HG02852 (cell line): ENCODE measurements around the gene TPM4.
"Not testable (repeated sequence)": the region's sequence is repeated elsewhere in the genome, so short reads cannot be mapped to it uniquely, and the experiment has no call there.

Experiments
- ATAC-seq: cut with Tn5 transposase; IDR thresholded peaks from one replicate; pipeline ENCODE4 v1.9.1; 2021; ENCODE audit warnings: mild to moderate bottlenecking, moderate library complexity; ENCODE audit not compliant: unreplicated experiment

Gene TPM4

DNA sequence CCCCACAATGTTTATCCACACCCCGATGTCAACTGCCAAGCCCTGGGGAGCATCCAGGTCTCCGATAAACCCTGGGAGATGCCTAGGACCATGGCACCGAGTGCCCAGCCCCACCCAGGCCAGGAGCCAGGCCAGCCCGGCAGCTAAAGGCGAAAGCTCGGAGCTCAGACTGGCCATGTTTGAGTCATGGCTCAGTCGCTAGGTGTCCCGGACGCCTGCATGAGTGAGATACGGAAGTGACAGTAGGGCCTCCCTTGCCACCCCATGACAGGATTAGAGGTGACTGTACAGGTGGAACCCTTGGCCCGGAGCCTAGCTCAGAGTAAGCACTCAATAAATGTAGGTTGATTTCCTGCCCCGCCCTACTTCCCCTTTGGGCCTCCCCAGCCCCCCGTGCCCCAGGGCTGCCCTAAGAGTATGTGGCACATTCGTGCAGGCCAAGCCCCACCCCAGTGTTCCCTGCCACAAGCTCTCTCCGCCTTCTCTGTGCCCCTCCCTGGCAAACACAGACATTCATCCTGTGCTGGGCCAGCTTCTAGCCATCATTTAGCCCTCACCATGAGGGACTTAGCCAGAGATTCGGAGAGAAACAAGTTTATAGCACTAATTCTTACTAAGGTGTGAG is 5.8 kb upstream of the TPM4 start:
- ATAC-seq, result no peak

DNA sequence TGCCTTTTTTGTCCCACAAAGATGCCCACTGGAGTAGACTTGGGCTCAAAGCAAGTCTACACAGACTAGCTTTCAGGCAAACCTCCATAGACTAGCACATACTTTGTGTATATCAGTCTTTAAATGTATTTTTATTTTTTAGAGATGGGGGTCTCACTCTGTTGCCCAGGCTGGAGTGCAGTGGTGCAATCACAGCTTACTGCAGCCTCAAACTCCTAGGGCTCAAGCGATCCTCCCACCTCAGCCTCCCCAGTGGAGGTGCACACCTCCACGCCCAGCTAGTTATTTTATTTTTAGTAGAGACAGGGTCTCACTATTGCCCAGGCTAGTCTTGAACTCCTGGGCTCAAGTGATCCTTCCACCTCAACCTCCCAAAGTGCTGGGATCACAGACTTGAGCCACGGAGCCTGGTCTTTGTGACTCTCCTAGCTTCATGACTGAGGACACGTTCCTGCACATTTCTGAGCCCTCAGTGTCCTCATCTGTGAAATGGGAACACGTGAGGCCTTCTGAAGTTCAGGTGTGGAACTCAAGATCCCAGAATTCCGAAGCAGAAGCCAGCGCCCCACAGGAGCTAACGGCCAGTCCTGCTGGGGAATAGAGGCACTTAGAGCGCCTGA is 5.1 kb upstream of the TPM4 start:
- no peak for ATAC-seq

DNA sequence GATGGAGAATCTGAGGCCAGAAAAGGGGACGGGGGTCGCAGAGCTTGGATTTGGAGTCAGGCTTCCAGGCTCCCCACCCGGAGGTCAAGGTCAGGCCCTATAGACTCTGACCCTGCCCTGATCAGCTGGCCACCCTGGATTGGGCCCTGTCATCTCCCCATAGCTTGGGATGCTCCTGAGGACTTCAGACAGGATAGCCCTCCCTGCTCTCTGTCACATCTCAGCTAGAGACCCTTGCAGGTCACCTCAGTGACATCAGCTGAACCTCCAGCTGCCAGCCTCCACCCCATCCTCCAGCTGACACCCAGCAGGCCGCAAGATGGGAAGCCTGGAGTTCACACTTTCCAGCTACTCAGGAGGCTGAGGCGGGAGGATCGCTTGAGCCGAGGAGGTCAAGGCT is 2.8 kb upstream of the TPM4 start:
- no peak for ATAC-seq

DNA sequence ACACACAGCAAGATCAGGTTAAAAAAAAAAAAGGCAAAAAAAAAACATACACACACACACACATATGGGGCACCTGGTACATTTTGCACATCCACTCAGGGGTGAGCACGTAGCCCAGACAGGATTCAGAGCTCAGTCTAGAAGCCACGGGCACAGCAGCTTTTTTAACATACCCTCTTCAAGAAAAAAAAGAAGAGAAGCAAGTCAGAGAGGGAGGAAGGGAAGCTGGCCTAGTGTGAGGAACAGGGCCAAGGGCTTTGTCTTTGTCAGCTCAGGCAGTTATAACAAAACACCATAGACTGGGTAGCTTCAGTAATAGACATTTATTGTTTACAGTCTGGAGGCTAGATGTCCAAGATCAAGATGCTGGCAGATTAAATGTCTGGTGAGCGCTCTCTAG is 2.3 kb upstream of the TPM4 start:
- no peak for ATAC-seq

DNA sequence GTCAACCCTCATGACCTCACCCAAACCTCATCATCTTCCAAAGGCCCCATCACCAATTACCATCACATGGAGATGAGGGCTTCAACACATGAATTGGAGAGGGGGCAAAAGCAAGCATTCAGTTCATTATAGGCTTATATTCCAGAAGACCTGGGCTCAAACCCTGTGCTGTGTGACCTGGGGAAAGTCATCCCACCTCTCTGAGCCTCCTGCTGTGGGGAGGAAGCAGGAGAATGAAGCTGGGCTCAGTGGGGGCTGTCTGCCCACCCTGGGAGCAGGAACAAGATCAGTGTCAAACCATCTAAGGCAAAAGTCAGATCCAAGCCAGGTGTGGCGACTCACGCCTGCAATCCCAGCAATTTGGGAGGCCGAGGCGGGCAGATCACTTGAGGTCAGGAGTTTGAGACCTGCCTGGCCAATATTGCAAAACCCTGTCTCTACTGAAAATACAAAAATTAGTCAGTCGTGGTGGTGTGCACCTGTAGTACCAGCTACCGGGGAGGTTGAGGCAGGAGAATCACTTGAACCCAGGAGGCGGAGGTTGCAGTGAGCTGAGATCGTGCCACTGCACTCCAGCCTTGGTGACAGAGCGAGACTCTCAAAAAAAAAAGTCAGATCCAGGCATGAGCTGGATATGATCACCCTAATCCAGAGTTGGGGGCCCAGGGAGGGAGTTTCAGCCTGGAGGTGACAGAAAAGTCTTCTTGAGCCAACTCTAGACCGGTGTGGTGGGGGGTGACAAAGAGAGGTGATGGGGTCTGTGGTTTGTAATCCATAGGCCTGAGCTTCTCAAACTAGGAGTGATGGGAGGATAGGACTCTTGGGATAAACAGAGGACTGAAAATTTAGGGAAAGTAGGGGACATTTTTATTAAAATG is 1.6 kb upstream of the TPM4 start:
- no peak for ATAC-seq

DNA sequence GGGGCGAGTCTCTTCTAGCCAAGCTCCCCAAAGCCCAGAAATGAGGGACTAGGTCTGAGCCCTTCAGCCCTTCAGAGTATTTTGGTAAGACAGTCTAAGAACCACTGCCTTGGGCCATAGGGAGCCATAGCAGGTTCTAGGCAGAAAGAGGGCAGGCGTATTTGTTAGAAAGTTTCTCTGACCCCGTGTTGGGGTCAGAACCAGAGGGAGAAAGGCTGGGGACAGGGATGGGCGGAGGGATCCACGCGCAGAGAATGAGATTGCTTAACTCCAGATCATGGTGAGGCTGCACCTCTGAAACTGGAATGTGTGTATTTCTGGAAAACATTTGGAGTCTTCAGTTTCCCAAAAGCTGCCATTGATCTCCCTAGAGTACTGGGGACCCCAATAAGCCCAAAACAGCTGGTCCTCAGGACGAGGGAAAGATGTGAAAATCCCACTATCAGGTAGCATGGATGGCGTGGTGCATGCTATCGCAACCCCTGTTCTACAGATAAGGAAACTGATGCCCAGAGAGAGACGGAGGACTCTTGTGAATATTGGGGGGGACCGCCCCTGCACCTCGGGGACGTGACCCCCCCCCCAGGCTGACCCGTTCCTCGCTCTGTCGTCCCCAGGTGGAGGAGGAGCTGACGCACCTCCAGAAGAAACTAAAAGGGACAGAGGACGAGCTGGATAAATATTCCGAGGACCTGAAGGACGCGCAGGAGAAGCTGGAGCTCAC is 703 bp upstream of the TPM4 start:
- ATAC-seq, result no peak

DNA sequence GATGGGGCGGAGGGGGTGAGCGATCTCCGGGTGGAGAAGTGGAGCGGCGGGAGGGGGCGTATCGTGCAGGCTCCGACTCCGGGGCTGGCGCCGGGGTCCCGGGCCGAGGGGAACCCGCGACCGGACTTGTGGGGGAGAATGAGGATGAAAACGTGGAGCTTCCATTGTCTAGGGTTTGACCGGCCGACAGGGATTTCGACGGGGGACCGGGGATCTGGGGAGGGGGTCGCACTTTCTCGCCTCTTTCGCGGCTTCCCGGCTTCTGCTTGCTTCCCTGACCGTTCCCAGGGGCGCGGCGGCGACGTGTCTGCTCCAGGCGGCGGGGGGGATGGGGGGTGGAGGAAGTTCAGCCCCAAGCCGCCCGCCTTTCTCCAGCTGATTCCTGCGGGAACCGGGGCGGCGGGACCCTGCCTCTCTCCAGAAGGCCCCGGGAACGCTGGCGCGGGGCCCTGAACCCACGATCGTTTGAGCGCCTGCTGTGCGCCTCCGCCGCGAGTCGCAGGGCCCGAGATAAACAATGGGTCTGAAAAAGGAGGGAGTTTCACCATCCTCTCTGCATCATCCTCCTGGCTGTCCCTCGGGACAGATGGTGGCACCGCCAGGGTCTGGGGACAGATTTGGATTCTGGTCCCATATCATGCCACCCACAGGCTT is 790 bp downstream of the TPM4 start:
- ATAC-seq, result no peak

DNA sequence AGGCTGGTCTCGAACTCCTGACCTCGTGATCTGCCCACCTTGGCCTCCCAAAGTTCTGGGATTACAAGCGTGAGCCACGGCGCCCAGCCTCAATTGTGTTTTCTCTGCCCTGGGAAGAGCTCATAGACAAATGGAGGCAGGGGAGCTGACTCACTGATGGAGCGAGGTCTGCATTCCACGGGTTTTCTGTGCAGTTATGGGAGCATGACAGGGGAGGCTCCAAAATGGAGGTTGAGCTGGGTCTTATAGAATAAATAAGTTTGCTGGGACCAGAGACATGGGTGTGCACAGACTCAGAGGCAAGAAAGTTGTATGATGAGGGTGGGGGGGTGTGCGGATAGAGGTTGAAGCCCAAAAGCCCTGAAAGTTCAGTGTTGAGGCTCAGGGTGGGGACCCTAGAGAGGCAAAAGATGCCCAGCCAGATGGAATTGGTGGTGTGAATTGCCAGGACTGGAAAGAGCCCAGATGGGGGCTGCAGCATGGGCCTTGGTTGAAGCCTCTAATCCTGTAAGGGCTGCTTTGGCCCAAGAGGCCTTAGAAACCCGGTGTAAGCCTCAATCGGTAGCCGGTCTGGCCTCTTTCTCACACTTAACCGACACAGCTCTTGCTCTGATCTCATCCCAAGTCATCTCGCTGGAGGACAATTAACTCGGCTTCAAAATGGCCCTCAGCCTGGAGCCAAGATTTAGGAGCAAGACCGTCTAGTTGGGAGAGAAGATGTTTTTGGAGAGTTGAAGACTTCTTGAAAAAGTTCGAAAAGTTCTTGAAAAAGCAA is 1.9 kb downstream of the TPM4 start:
- ATAC-seq, result no peak

DNA sequence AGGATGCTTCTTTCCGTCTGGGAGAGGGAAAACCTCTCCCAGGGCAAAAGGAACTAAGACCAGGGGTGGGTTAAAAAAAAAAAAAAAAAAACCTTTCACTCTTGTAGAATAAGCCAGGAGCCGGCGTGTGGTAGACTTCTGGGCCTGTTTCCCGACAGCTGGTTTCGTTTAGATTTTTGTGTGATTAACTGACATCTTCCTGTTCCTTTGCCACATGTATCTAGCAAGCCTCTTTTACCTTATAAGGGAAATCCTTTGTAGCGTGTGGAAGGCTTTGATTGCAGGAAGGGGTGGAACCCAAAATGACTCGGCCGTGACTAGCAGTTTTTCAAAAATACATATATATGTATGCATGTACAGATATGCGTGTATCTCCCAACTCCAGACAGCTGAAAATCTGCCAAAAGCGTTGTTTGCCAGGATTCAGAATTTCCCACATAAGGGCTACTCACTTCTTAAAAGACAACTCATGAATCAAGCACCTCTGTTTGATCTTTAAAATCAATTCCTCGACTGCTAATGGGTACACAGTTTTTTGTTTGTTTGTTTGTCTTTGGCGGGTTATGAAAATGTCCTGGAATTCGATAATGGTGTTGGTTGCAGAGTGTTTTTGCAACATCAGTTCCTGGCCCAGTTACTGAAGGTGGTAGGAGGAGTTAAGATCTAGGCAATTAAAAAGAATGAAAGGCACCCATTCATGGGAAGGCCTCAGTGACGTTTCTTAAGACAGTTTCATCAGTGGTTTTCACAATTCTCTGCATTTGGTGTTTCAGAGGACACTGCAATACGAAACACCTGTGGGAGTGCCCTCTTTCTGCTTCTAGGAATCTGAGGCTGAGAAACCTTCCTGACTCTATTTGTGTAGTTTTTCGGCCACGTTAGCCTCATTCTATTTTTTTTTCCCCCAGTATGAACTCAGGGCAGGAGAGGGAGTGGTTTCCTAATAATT is 2.7 kb downstream of the TPM4 start:
- ATAC-seq, result no peak

DNA sequence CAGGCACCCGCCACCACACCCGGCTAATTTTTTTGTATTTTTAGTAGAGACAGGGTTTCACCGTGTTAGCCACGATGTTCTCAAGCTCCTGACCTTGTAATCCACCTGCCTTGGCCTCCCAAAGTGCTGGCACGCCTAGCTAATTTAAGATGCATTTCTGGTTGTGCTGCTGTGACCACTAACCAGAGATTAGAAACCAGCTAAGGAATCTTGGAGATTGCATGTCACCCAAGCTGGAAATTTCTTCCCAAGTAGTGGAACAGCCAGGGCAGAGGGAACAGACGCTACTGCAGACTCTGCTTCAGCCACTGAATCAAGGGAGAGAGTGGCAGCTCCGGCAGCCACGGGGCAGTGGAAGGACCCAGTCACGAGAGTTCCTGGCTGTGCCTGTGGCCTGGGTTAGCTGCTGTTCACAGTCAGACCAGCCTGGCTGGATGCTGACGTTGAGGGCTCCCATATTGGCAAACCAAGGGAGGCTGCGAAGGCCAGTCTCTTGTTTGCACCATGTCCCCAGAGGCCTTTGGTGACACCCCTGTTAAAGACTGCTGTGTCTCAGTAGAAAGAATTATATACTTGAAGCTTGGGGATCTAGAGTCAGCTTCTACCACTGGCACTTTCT is 7.9 kb downstream of the TPM4 start:
- ATAC-seq, result no peak

DNA sequence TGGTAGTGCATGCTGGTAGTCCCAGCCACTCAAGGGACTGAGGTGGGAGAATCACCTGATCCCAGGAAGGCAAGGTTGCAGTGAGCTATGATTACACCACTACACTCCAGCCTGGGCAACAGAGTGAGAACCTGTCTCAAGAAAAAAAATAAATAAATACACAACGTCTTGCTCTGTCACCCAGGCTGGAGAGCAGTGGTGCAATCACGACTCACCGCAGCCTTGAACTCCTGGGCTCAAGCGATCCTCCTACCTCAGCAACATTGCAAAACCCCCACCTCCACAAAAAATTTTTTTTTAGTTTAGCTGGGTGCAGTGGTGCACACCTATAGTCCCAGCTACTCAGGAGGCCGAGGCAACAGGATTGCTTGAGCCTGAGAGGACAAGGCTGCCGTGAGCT is 8.8 kb downstream of the TPM4 start:
- ATAC-seq, result no peak

DNA sequence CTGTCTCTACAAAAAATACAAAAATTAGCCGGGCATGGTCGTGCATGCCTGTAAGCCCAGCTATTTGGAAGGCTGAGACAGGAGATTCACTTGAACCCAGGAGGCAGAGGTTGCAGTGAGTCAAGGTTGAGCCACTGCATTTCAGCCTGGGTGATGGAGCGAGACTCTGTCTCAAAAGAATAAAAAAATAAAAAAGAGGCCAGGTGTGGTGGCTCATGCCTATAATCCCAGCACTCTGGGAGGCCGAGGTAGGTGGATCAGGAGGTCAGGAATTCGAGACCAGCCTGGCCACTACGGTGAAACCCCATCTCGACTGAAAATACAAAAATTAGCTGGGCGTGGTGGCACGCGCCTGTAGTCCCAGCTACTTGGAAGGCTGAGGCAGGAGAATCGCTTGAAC is 11.1 kb downstream of the TPM4 start:
- not testable (repeated sequence) for ATAC-seq

DNA sequence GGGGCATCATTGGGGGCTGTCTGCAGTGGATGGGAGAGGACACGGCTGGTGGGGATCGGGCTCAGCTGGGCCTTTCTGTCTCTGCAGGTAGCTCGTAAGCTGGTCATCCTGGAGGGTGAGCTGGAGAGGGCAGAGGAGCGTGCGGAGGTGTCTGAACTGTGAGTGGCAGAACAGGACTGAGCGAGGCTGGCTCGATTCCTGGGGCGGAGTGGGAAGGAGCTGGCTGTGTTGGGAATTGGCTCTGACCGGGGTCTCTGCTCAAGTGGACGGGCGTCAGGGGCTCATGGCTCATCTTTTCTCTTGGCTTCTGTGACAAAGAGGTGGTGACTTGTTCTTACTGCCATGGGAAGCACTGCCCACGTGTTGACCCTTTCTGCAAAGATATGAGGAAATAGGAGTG is 11.6 kb downstream of the TPM4 start:
- ATAC-seq, result no peak

DNA sequence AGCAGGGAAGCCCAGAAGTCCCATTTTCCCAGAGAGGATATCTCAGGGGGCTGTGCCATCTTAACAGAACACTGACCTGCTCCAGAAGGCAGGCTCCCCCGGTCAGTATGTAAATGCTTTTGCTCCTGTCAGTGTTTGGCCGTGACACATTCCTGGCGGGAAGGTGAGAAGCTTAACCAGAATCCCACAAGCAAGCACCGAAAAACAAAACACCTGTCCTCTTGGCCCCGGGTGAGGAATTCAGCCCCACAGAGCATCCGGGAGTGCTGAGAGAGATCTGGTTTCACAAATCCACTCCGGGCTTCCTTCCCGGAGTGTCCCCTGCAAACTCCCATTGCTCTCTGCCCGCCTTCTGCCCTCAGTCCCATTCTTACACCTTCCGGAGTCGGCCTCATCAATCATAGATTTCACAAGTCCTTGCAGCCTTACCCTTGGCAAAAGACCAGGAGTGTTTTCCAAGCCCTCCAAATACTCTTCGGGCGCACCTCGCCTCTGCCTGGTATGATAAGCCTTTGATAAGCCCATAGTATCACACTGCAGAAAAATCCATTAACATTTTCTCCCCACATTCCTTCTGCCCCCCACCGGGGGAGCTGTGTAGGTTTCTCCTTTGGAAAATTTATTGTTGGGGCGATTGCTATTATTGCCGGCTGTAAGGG is 12.2 kb downstream of the TPM4 start:
- no peak for ATAC-seq

DNA sequence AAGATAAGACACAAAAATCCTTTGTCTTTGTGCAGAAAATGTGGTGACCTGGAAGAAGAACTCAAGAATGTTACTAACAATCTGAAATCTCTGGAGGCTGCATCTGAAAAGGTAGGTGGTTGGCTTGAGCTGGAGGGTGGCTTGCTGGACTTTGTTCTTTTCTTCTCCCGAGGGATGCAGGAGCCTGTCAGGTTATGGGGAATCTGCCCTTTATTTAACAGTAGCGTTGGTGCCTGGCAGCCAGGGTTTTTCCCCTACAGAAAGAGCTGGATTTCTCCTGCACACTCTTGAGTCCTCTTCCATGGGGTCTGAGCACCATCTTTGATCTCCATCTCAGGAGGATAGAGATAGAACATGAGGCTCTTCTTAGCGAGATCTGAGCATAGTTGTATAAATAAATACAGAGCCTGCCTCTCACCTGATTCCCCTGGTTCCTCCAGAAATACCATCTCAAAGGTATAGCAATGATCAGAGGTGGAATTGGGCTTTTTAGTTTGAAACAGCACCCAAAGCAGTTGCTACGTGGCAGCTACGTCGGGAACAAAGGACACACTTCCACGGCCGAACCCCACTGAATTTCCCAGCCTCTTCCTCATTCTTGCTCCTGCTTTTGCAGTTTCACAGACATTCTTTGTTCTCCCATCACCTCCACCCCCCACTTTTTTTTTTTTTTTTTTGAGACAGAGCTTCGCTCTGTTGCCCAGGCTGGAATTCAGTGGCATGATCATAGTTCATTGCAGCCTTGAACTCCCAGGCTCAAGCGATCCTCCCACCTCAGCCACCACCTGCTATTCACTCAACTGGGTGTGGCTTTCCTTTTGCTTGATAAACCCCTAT is 12.9 kb downstream of the TPM4 start:
- no peak for ATAC-seq

DNA sequence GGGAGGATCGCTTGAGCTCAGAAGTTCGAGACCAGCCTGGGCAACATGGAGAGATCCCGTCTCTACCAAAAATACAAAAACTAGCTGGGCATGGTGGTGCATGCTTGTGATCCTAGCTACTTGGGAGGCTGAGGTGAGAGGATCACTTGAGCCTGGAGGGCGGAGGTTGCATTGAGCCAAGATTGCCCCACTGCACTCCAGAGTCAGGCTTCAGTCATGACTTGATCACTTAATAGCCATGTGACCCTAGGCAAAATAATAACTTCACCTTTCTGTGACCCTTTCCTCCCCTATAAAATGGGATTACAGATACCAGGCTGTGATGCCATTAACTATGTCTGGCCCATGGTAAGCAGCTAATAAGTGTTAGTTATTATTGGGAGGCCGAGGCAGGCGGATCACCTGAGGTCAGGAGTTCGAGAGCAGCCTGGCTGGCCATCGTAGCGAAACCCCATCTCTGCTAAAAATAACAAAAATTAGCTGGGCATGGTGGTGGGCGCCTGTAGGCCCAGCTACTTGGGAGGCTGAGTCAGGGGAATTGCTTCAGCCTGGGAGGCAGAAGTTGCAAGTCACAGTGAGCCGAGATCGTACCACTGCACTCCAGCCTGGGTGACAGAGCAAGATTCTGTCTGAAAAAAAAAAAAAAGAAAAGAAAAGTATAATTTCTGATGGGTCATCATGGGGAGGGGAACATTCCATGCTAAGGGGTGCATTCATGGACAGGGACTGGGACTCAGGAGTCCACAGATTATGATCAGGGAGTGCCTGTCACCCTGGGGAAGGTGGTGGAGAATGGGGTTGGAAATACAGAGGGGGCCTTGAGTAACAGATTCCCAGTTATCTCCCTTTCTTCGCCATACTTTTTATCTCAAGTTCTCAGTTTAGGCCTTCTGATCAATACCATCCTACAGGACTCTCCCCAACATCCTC is 15.5 kb downstream of the TPM4 start:
- ATAC-seq, result no peak
